ENCODE measurements around the gene MS4A12. TPM values are rescaled to one million over a fixed set of nuclear protein-coding genes. Genes with fewer than 3 reads are reported as not detected.
A peak's percentile ranks its signal among the peaks of the same experiment; 100 is the strongest.

Gene MS4A12
- total and polyA plus RNA-seq, 2 donors, result 0.05 to 0.39 TPM

DNA sequence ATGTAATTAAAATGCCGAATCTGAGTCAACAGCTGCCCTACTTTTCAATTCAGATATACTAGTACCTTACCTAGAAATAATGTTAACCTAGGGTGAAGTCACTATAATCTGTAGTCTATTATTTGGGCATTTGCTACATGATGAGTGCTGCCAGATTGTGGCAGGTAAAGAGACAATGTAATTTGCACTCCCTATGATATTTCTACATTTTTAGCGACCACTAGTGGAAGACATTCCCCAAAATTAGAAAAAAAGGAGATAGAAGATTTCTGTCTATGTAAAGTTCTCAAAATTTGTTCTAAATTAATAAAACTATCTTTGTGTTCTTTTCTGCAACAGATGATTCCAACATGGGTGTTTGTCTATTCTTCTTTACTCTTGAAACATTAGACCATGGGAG, 22.9 kb upstream of the MS4A12 start:
- Histone ChIP-seq H3K4me1 (ENCODE audit: control insufficient read depth in 2 of 2, insufficient read depth in 2 of 2, low read length in 2 of 2) (no peaks in the 10 kb centered on the region), H3K27me3 (ENCODE audit: control insufficient read depth in 2 of 2, insufficient read depth in 1 of 2, low read length in 1 of 2) (no peaks in the 10 kb centered on the region), H3K27ac (ENCODE audit: low read depth in 1 of 2, low read length in 1 of 2) (no peak overlapping the region), H3K4me3 (ENCODE audit: low read length in 2 of 2) (no peak overlapping the region), H3K36me3 (ENCODE audit: control insufficient read depth in 2 of 2, insufficient read depth in 2 of 2, low read length in 1 of 2) (no peaks in the 10 kb centered on the region), H3K9me3 (ENCODE audit: control insufficient read depth in 2 of 2, insufficient read depth in 1 of 2, low read length in 1 of 2) (no peaks in the 10 kb centered on the region)
- 77% methylated on average over 2 of the region's 2 CpGs for WGBS
- no peak for DNase-seq (ENCODE audit: low read depth in 6 of 9, low spot score in 9 of 9)

DNA sequence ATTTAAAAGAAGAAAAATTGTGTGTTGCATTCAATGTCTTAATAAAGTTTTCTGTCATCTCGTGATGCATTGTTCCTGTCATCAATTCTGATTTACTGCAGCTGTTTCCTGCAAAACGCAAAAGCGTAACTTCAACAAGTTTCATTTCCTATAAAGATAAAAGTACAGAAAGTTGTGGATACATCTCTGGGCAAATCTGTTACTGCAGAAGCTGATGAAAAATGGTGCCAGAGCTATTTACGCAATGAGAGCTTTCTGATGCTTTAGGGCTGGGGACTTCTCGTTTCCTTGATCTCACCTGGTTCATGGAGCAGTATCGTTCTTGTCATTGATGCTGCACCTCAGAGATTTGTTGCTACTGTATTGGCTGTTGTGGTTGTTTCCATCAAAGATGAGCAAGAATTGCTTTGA, 15.5 kb upstream of the MS4A12 start:
- no peak for DNase-seq (ENCODE audit: low read depth in 6 of 9, low spot score in 9 of 9)

DNA sequence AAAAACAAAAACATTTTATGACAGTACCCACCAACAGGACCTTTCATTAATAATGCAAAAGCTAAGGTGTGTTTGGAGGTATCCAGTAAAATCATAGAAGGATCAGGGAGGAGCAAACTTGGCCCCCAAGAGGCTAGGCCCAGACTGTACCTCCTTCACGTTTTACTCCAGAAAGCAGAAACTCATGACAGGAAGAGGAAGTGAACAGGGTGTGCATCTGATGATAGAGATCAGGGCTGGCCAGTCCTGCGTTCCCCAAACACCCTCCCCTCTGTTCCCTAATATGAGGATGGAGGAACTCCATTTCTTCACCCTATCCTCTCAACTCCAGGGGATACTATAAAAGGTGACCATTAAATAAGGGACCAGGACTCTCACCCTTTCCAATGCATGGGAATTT, 10.2 kb upstream of the MS4A12 start:
- H3K27ac ChIP-seq (ENCODE audit: low read depth in 1 of 2, low read length in 1 of 2), result no peak overlapping the region
- no peaks in the 10 kb centered on the region for H3K27me3 ChIP-seq (ENCODE audit: control insufficient read depth in 2 of 2, insufficient read depth in 1 of 2, low read length in 1 of 2)
- DNase-seq (ENCODE audit: low read depth in 6 of 9, low spot score in 9 of 9), result no peak
- no peaks in the 10 kb centered on the region for H3K36me3 ChIP-seq (ENCODE audit: control insufficient read depth in 2 of 2, insufficient read depth in 2 of 2, low read length in 1 of 2)
- no peaks in the 10 kb centered on the region for H3K9me3 ChIP-seq (ENCODE audit: control insufficient read depth in 2 of 2, insufficient read depth in 1 of 2, low read length in 1 of 2)
- no peaks in the 10 kb centered on the region for H3K4me1 ChIP-seq (ENCODE audit: control insufficient read depth in 2 of 2, insufficient read depth in 2 of 2, low read length in 2 of 2)
- H3K4me3 ChIP-seq (ENCODE audit: low read length in 2 of 2), result no peak overlapping the region
- 37% methylated on average over 2 of the region's 2 CpGs for WGBS

More for the DNA sequence above, 15.5 kb upstream of the MS4A12 start:
- Histone ChIP-seq H3K27ac (ENCODE audit: low read depth in 1 of 2, low read length in 1 of 2) (no peak overlapping the region), H3K4me3 (ENCODE audit: low read length in 2 of 2) (no peak overlapping the region), H3K36me3 (ENCODE audit: control insufficient read depth in 2 of 2, insufficient read depth in 2 of 2, low read length in 1 of 2) (no peaks in the 10 kb centered on the region), H3K27me3 (ENCODE audit: control insufficient read depth in 2 of 2, insufficient read depth in 1 of 2, low read length in 1 of 2) (no peaks in the 10 kb centered on the region), H3K9me3 (ENCODE audit: control insufficient read depth in 2 of 2, insufficient read depth in 1 of 2, low read length in 1 of 2) (no peaks in the 10 kb centered on the region), H3K4me1 (ENCODE audit: control insufficient read depth in 2 of 2, insufficient read depth in 2 of 2, low read length in 2 of 2) (no peaks in the 10 kb centered on the region)
- 24% methylated on average over 6 of the region's 6 CpGs for WGBS

DNA sequence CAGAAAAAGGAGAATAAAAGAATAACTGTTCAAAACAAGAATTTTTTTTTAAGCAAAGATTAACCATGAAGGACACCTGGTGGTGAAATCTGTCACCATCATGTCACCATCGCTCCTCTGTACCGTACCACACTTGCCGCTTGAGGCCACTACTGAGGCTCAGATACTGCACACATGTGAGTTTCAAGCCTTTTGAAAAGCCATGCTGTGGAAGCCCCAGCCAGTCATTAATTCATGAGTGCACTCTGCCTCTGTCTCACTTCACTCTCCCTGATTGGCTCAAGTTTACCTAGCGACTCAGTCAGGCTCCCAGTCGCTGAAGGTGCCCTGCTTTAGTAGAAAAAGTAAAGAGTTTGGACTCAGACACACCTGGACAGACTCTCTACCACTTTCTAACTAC, 6.6 kb upstream of the MS4A12 start:
- no peaks in the 10 kb centered on the region for H3K27me3 ChIP-seq (ENCODE audit: control insufficient read depth in 2 of 2, insufficient read depth in 1 of 2, low read length in 1 of 2)
- H3K27ac ChIP-seq (ENCODE audit: low read depth in 1 of 2, low read length in 1 of 2), result no peak overlapping the region
- WGBS, result 90% methylated on average over 5 of the region's 5 CpGs
- H3K36me3 ChIP-seq (ENCODE audit: control insufficient read depth in 2 of 2, insufficient read depth in 2 of 2, low read length in 1 of 2), result no peaks in the 10 kb centered on the region
- H3K4me3 ChIP-seq (ENCODE audit: low read length in 2 of 2), result no peak overlapping the region
- no peaks in the 10 kb centered on the region for H3K9me3 ChIP-seq (ENCODE audit: control insufficient read depth in 2 of 2, insufficient read depth in 1 of 2, low read length in 1 of 2)
- DNase-seq (ENCODE audit: low read depth in 6 of 9, low spot score in 9 of 9), result peak in 2 of 9 donors; percentile 7 to 26
- no peaks in the 10 kb centered on the region for H3K4me1 ChIP-seq (ENCODE audit: control insufficient read depth in 2 of 2, insufficient read depth in 2 of 2, low read length in 2 of 2)

GRCh38 chr11:60493454-60493853, 876 bp downstream of the MS4A12 start:
- no peaks in the 10 kb centered on the region for H3K27me3 ChIP-seq (ENCODE audit: control insufficient read depth in 2 of 2, insufficient read depth in 1 of 2, low read length in 1 of 2)
- DNase-seq (ENCODE audit: low read depth in 6 of 9, low spot score in 9 of 9), result no peak
- no peak overlapping the region for H3K4me3 ChIP-seq (ENCODE audit: low read length in 2 of 2)
- no peaks in the 10 kb centered on the region for H3K36me3 ChIP-seq (ENCODE audit: control insufficient read depth in 2 of 2, insufficient read depth in 2 of 2, low read length in 1 of 2)
- H3K27ac ChIP-seq (ENCODE audit: low read depth in 1 of 2, low read length in 1 of 2), result no peak overlapping the region
- no peaks in the 10 kb centered on the region for H3K9me3 ChIP-seq (ENCODE audit: control insufficient read depth in 2 of 2, insufficient read depth in 1 of 2, low read length in 1 of 2)
- no peaks in the 10 kb centered on the region for H3K4me1 ChIP-seq (ENCODE audit: control insufficient read depth in 2 of 2, insufficient read depth in 2 of 2, low read length in 2 of 2)
- WGBS, result 95% methylated on average over 2 of the region's 2 CpGs

GRCh38 chr11:60498399-60498798, 5.8 kb downstream of the MS4A12 start:
- 59% methylated on average over 2 of the region's 2 CpGs for WGBS
- Histone ChIP-seq H3K36me3 (ENCODE audit: control insufficient read depth in 2 of 2, insufficient read depth in 2 of 2, low read length in 1 of 2) (no peaks in the 10 kb centered on the region), H3K9me3 (ENCODE audit: control insufficient read depth in 2 of 2, insufficient read depth in 1 of 2, low read length in 1 of 2) (no peaks in the 10 kb centered on the region), H3K27ac (ENCODE audit: low read depth in 1 of 2, low read length in 1 of 2) (no peak overlapping the region), H3K27me3 (ENCODE audit: control insufficient read depth in 2 of 2, insufficient read depth in 1 of 2, low read length in 1 of 2) (no peaks in the 10 kb centered on the region), H3K4me1 (ENCODE audit: control insufficient read depth in 2 of 2, insufficient read depth in 2 of 2, low read length in 2 of 2) (no peaks in the 10 kb centered on the region), H3K4me3 (ENCODE audit: low read length in 2 of 2) (no peak overlapping the region)
- no peak for DNase-seq (ENCODE audit: low read depth in 6 of 9, low spot score in 9 of 9)

DNA sequence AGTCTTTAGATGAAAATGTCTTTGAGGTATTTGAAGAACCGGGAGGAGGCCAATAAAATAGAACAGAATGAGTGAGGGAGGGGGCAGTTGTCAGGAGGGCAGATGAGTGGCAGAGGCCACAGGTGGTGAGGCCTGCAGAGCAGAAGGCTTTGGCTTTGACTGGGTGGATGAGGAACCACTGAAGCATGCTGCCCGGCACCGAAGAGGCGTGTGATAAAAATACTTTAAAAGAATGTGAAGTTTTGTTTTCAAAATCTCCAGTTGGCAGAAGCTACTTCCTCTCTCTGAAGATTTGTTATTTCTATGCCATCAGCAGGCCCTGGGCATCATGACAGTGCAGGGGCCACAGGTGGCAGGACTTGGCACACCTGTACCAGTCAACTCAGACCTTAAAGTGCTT, 6.3 kb downstream of the MS4A12 start:
- Histone ChIP-seq H3K27me3 (ENCODE audit: control insufficient read depth in 2 of 2, insufficient read depth in 1 of 2, low read length in 1 of 2) (no peaks in the 10 kb centered on the region), H3K9me3 (ENCODE audit: control insufficient read depth in 2 of 2, insufficient read depth in 1 of 2, low read length in 1 of 2) (no peaks in the 10 kb centered on the region), H3K36me3 (ENCODE audit: control insufficient read depth in 2 of 2, insufficient read depth in 2 of 2, low read length in 1 of 2) (no peaks in the 10 kb centered on the region), H3K4me1 (ENCODE audit: control insufficient read depth in 2 of 2, insufficient read depth in 2 of 2, low read length in 2 of 2) (no peaks in the 10 kb centered on the region), H3K27ac (ENCODE audit: low read depth in 1 of 2, low read length in 1 of 2) (no peak overlapping the region), H3K4me3 (ENCODE audit: low read length in 2 of 2) (no peak overlapping the region)
- DNase-seq (ENCODE audit: low read depth in 6 of 9, low spot score in 9 of 9), result no peak
- WGBS, result 21% methylated on average over 4 of the region's 4 CpGs

DNA sequence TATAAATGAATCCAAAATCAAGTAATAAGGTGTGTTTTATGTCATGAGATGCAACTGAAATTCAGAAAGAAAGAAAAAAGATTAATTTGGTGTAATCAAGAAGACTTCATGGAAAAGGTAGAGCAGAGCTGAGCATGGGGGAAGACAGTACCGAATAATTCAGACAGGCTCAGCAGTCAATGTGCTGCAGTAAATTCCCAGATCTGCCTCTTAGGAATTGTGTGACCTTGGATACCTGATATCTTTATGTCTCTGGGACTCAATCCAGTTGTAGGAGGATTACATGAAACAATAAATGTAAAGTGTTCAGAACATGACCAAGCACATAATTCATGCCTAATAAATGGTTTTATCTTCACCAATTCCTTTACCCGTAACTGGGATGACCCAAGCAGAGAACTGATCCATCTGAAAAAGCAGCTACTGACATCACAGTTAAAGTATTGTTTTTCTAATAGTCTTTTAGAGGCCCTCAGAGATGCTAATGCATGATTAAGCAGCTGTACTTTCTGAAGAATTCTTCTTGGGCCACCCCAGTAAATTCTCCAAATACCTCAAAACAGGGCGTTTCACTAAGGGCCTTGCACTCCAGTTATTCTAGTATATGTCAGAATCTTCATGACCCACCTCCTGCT, 7.8 kb downstream of the MS4A12 start:
- no peak overlapping the region for H3K27ac ChIP-seq (ENCODE audit: low read depth in 1 of 2, low read length in 1 of 2)
- 97% methylated on average over 3 of the region's 3 CpGs for WGBS
- H3K27me3 ChIP-seq (ENCODE audit: control insufficient read depth in 2 of 2, insufficient read depth in 1 of 2, low read length in 1 of 2), result no peaks in the 10 kb centered on the region
- H3K36me3 ChIP-seq (ENCODE audit: control insufficient read depth in 2 of 2, insufficient read depth in 2 of 2, low read length in 1 of 2), result no peaks in the 10 kb centered on the region
- H3K9me3 ChIP-seq (ENCODE audit: control insufficient read depth in 2 of 2, insufficient read depth in 1 of 2, low read length in 1 of 2), result no peaks in the 10 kb centered on the region
- no peak overlapping the region for H3K4me3 ChIP-seq (ENCODE audit: low read length in 2 of 2)
- DNase-seq (ENCODE audit: low read depth in 6 of 9, low spot score in 9 of 9), result no peak
- H3K4me1 ChIP-seq (ENCODE audit: control insufficient read depth in 2 of 2, insufficient read depth in 2 of 2, low read length in 2 of 2), result no peaks in the 10 kb centered on the region

GRCh38 chr11:60502221-60502775, 9.7 kb downstream of the MS4A12 start:
- Histone ChIP-seq H3K4me1 (ENCODE audit: control insufficient read depth in 2 of 2, insufficient read depth in 2 of 2, low read length in 2 of 2) (no peaks in the 10 kb centered on the region), H3K9me3 (ENCODE audit: control insufficient read depth in 2 of 2, insufficient read depth in 1 of 2, low read length in 1 of 2) (no peaks in the 10 kb centered on the region), H3K27ac (ENCODE audit: low read depth in 1 of 2, low read length in 1 of 2) (no peak overlapping the region), H3K27me3 (ENCODE audit: control insufficient read depth in 2 of 2, insufficient read depth in 1 of 2, low read length in 1 of 2) (no peaks in the 10 kb centered on the region), H3K36me3 (ENCODE audit: control insufficient read depth in 2 of 2, insufficient read depth in 2 of 2, low read length in 1 of 2) (no peaks in the 10 kb centered on the region), H3K4me3 (ENCODE audit: low read length in 2 of 2) (no peak overlapping the region)
- WGBS, result 88% methylated on average over 3 of the region's 3 CpGs
- DNase-seq (ENCODE audit: low read depth in 6 of 9, low spot score in 9 of 9), result no peak
